GM18498 (cell line): ENCODE results near the gene RELL1.

ENCODE experiments used
- ATAC-seq: cut with Tn5 transposase; IDR thresholded peaks from one replicate; pipeline ENCODE4 v1.9.1; 2021; ENCODE audit warnings: mild to moderate bottlenecking, moderate library complexity; ENCODE audit not compliant: unreplicated experiment

The RELL1 gene

GRCh38 chr4:37686373-37687193 lies at the start of gene RELL1:
Gene RELL1, minus strand, starts transcription at chr4:37686376. Its CDS starts 89 bp downstream, at chr4:37686287.
- ATAC-seq, result peak; percentile 82

- no peak for ATAC-seq
Observed at GRCh38 chr4:37735578-37735977, 49.4 kb upstream of the RELL1 start.

- no peak for ATAC-seq
Observed at GRCh38 chr4:37734989-37735388, 48.8 kb upstream of the RELL1 start.

GRCh38 chr4:37733240-37733867 lies 47.2 kb upstream of the RELL1 start:
- no peak for ATAC-seq

- peak; percentile 76 for ATAC-seq
Observed at GRCh38 chr4:37732526-37733186, 46.5 kb upstream of the RELL1 start.

- no peak for ATAC-seq
Observed at GRCh38 chr4:37729649-37730004, 43.5 kb upstream of the RELL1 start.

GRCh38 chr4:37728064-37728463 lies 41.9 kb upstream of the RELL1 start:
- no peak for ATAC-seq

GRCh38 chr4:37727635-37728034 lies 41.5 kb upstream of the RELL1 start:
- ATAC-seq, result no peak

- ATAC-seq, result no peak
Observed at GRCh38 chr4:37726666-37727065, 40.5 kb upstream of the RELL1 start.

- ATAC-seq, result no peak
Observed at GRCh38 chr4:37725718-37726117, 39.5 kb upstream of the RELL1 start.

GRCh38 chr4:37723067-37723466 lies 36.9 kb upstream of the RELL1 start:
- no peak for ATAC-seq

GRCh38 chr4:37721995-37722638 lies 35.9 kb upstream of the RELL1 start:
- ATAC-seq, result no peak

- ATAC-seq, result no peak
Observed at GRCh38 chr4:37719021-37719420, 32.8 kb upstream of the RELL1 start.

GRCh38 chr4:37717576-37717975 lies 31.4 kb upstream of the RELL1 start:
- no peak for ATAC-seq

- ATAC-seq, result peak; percentile 80
Observed at GRCh38 chr4:37715889-37716402, 29.8 kb upstream of the RELL1 start.

- no peak for ATAC-seq
Observed at GRCh38 chr4:37710491-37710890, 24.3 kb upstream of the RELL1 start.

GRCh38 chr4:37706032-37706431 lies 19.9 kb upstream of the RELL1 start:
- no peak for ATAC-seq

- ATAC-seq, result no peak
Observed at GRCh38 chr4:37705571-37705970, 19.4 kb upstream of the RELL1 start.

GRCh38 chr4:37699868-37700481 lies 13.8 kb upstream of the RELL1 start:
- no peak for ATAC-seq

- no peak for ATAC-seq
Observed at GRCh38 chr4:37697566-37697965, 11.4 kb upstream of the RELL1 start.
